ENCODE results near the gene MAPK14.

The MAPK14 gene

DNA sequence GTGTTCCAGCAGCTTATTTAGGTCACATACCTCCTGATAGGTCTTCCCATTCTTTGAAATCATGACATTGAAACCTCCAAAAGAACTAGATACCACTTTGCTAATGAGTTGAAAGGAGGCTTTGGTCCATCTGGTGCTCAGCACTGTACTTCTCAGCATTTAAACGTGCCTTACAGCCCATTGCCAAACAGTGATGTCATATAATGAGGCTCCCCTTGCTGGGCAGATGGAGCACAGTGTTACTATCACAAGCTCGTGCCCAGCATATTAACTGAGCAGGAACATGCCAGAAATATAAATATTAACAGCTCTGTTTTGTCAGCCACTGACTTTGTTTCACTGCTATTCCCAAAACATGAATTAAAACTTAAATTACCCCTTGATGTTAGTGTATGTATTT lies 77.2 kb downstream of the MAPK14 start:
- Histone ChIP-seq H3K79me2 (ENCODE audit: control insufficient read depth, low read length) (no peaks in the 10 kb centered on the region), H3K4me3 (ENCODE audit: low read length) (no peak overlapping the region), H3F3A (ENCODE audit: control insufficient read depth, insufficient read depth) (peaks cover 15% of the 10 kb centered on the region), H3K4me2 (ENCODE audit: low read length) (no peak overlapping the region), H3K27me3 (ENCODE audit: control insufficient read depth, low read length) (no peaks in the 10 kb centered on the region), H3K27ac (ENCODE audit: low read depth, low read length) (no peak overlapping the region), H3K36me3 (ENCODE audit: control insufficient read depth, low read length) (peaks cover 38% of the 10 kb centered on the region), H3K9me2 (replicated peaks; ENCODE audit: control insufficient read depth, low read length) (no peaks in the 10 kb centered on the region), H3K4me1 (ENCODE audit: control insufficient read depth, low read length) (peaks cover 36% of the 10 kb centered on the region), H4K20me1 (ENCODE audit: control insufficient read depth, insufficient read depth, low read depth, low read length) (no peaks in the 10 kb centered on the region), H3K9me3 (ENCODE audit: control insufficient read depth, insufficient read depth, low read length) (no peaks in the 10 kb centered on the region)
- TF ChIP-seq CTCF (IDR thresholded peaks at IDR 0.05; ENCODE audit: low read depth, low read length, poor library complexity, severe bottlenecking) (no peak), EZH2phosphoT487 (IDR thresholded peaks at IDR 0.05; ENCODE audit: borderline replicate concordance, low read length) (no peak)

GRCh38 chr6:36109092-36109491 lies 81.5 kb downstream of the MAPK14 start:
- Histone ChIP-seq H3K4me1 (ENCODE audit: control insufficient read depth, low read length) (peaks cover 70% of the 10 kb centered on the region), H3K4me3 (ENCODE audit: low read length) (peak overlapping the region; percentile 47), H3K36me3 (ENCODE audit: control insufficient read depth, low read length) (peaks cover 30% of the 10 kb centered on the region), H4K20me1 (ENCODE audit: control insufficient read depth, insufficient read depth, low read depth, low read length) (no peaks in the 10 kb centered on the region), H3K27ac (ENCODE audit: low read depth, low read length) (peak overlapping the region; percentile 90), H3K9me2 (replicated peaks; ENCODE audit: control insufficient read depth, low read length) (no peaks in the 10 kb centered on the region), H3K27me3 (ENCODE audit: control insufficient read depth, low read length) (no peaks in the 10 kb centered on the region), H3K79me2 (ENCODE audit: control insufficient read depth, low read length) (no peaks in the 10 kb centered on the region), H3F3A (ENCODE audit: control insufficient read depth, insufficient read depth) (peaks cover 42% of the 10 kb centered on the region), H3K4me2 (ENCODE audit: low read length) (peak overlapping the region; percentile 81), H3K9me3 (ENCODE audit: control insufficient read depth, insufficient read depth, low read length) (no peaks in the 10 kb centered on the region)
- no peak for TF ChIP-seq CTCF (IDR thresholded peaks at IDR 0.05; ENCODE audit: low read depth, low read length, poor library complexity, severe bottlenecking)
- no peak for TF ChIP-seq EZH2phosphoT487 (IDR thresholded peaks at IDR 0.05; ENCODE audit: borderline replicate concordance, low read length)

GRCh38 chr6:36110050-36110449 lies 82.4 kb downstream of the MAPK14 start:
- Histone ChIP-seq H3F3A (ENCODE audit: control insufficient read depth, insufficient read depth) (peaks cover 44% of the 10 kb centered on the region), H4K20me1 (ENCODE audit: control insufficient read depth, insufficient read depth, low read depth, low read length) (no peaks in the 10 kb centered on the region), H3K36me3 (ENCODE audit: control insufficient read depth, low read length) (peaks cover 30% of the 10 kb centered on the region), H3K4me3 (ENCODE audit: low read length) (peak overlapping the region; percentile 41; the same call in 1 of the 2 replicates), H3K4me2 (ENCODE audit: low read length) (peak overlapping the region; percentile 81), H3K27ac (ENCODE audit: low read depth, low read length) (peak overlapping the region; percentile 90), H3K27me3 (ENCODE audit: control insufficient read depth, low read length) (no peaks in the 10 kb centered on the region), H3K4me1 (ENCODE audit: control insufficient read depth, low read length) (peaks cover 79% of the 10 kb centered on the region), H3K79me2 (ENCODE audit: control insufficient read depth, low read length) (no peaks in the 10 kb centered on the region), H3K9me3 (ENCODE audit: control insufficient read depth, insufficient read depth, low read length) (no peaks in the 10 kb centered on the region), H3K9me2 (replicated peaks; ENCODE audit: control insufficient read depth, low read length) (no peaks in the 10 kb centered on the region)
- TF ChIP-seq CTCF (IDR thresholded peaks at IDR 0.05; ENCODE audit: low read depth, low read length, poor library complexity, severe bottlenecking) (no peak), EZH2phosphoT487 (IDR thresholded peaks at IDR 0.05; ENCODE audit: borderline replicate concordance, low read length) (no peak)
